HFFc6 (cell line): Measurements from ENCODE around the gene SLX1A. TPM values are rescaled to one million over a fixed set of nuclear protein-coding genes. Genes with fewer than 3 reads are reported as not detected.
"Not testable (repeated sequence)": the region's sequence is repeated elsewhere in the genome, so short reads cannot be mapped to it uniquely, and the experiment has no call there.

Source experiments
- DNase-seq: peaks from one replicate; pipeline ENCODE4 v3.0.0-alpha.2; 2018
- H3K27ac Mint-ChIP-seq: 2 replicates; pipeline ENCODE4 v1.8.0; 2020; ENCODE audit warnings: mild to moderate bottlenecking, mixed read lengths
- H3K27me3 Mint-ChIP-seq: 2 replicates; pipeline ENCODE4 v1.8.0; 2021; ENCODE audit warnings: mild to moderate bottlenecking, moderate library complexity, mixed read lengths; ENCODE audit not compliant: insufficient read depth
- H3K36me3 Mint-ChIP-seq: 2 replicates; pipeline ENCODE4 v1.8.0; 2021; ENCODE audit warnings: low read depth, mixed read lengths
- H3K4me1 Mint-ChIP-seq: 2 replicates; pipeline ENCODE4 v1.8.0; 2020; ENCODE audit warnings: low read depth, mixed read lengths
- H3K4me3 Mint-ChIP-seq: 2 replicates; pipeline ENCODE4 v1.8.0; 2020; ENCODE audit warnings: mild to moderate bottlenecking, moderate library complexity, mixed read lengths
- H3K9me3 Mint-ChIP-seq: 2 replicates; pipeline ENCODE4 v1.8.0; 2020; ENCODE audit warnings: mild to moderate bottlenecking, mixed read lengths
- total RNA-seq, 6 experiments: library from RNA; stranded (reverse); fragmentation: NEBNext Ultra II Directional; extraction: Animal tissue kit (Norgen Biotek cat#: 25700); gene quantifications; 2 replicates in 1 of 6; 3 replicates in 5 of 6; pipeline ENCODE4 v1.2.3, GENCODE V29; 2021
- TF ChIP-seq, protein P1 (sequence below): fragments of 200-600 bp; sonication (generic); IDR thresholded peaks from 2 replicates; pipeline ENCODE4 v1.5.0; 2021; ENCODE audit warnings: antibody characterized with exemption, mild to moderate bottlenecking

Gene SLX1A
- total RNA-seq, 6 experiments from 2014 or later = 13.2 to 23.3 (median 20.7) TPM

DNA sequence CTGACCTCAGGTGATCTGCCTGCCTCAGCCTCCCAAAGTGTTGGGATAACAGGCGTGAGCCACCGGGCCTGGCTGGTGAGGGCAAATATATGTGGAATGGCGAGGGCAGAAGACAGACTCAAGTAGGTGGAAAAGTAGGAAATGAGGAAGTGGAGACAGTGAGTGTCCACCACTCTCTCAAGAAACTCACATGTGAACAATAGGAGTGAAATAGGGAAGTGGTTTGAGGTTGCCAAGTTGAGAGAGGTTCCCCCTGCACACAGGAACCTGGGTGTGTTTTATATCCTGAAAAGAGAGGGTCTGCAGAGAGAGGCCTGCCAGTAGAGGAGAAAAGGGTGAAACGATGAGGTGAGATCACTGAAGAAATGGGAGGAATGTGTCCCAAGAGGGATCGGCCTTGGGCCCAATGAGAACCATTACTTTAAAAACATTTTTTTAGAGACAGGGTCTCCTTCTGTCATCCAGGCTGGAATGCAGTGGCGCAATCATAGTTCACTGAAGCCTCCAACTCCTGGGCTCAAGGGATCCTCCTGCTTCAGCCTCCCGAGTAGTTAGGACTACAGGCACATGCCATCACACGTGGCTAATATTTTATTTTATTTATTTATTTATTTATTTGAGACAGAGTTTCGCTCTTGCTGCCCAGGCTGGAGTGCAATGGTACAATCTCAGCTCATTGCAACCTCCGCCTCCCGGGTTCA, 27.3 kb upstream of the SLX1A start:
- Mint-ChIP-seq H3K4me3 (no peak overlapping the region), H3K4me1 (no peaks in the 10 kb centered on the region), H3K36me3 (no peaks in the 10 kb centered on the region), H3K27me3 (peaks cover 4% of the 10 kb centered on the region; the same call in 1 of the 2 replicates), H3K9me3 (no peaks in the 10 kb centered on the region), H3K27ac (no peak overlapping the region)
- DNase-seq = no peak
- TF ChIP-seq, protein P1, sequence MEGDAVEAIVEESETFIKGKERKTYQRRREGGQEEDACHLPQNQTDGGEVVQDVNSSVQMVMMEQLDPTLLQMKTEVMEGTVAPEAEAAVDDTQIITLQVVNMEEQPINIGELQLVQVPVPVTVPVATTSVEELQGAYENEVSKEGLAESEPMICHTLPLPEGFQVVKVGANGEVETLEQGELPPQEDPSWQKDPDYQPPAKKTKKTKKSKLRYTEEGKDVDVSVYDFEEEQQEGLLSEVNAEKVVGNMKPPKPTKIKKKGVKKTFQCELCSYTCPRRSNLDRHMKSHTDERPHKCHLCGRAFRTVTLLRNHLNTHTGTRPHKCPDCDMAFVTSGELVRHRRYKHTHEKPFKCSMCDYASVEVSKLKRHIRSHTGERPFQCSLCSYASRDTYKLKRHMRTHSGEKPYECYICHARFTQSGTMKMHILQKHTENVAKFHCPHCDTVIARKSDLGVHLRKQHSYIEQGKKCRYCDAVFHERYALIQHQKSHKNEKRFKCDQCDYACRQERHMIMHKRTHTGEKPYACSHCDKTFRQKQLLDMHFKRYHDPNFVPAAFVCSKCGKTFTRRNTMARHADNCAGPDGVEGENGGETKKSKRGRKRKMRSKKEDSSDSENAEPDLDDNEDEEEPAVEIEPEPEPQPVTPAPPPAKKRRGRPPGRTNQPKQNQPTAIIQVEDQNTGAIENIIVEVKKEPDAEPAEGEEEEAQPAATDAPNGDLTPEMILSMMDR = no peak

DNA sequence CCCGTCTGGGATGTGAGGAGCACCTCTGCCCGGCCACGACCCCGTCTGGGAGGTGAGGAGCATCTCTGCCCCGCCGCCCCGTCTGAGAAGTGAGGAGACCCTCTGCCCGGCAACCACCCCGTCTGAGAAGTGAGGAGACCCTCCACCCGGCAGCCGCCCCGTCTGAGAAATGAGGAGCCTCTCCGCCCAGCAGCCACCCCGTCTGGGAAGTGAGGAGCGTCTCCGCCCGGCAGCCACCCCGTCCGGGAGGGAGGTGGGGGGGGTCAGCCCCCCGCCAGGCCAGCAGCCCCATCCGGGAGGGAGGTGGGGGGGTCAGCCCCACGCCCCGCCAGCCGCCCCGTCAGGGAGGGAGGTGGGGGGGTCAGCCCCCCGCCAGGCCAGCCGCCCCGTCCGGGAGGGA, 24.9 kb upstream of the SLX1A start:
- not testable (repeated sequence) for H3K36me3 Mint-ChIP-seq, H3K27ac Mint-ChIP-seq, H3K4me1 Mint-ChIP-seq, H3K27me3 Mint-ChIP-seq, DNase-seq, H3K4me3 Mint-ChIP-seq, H3K9me3 Mint-ChIP-seq

DNA sequence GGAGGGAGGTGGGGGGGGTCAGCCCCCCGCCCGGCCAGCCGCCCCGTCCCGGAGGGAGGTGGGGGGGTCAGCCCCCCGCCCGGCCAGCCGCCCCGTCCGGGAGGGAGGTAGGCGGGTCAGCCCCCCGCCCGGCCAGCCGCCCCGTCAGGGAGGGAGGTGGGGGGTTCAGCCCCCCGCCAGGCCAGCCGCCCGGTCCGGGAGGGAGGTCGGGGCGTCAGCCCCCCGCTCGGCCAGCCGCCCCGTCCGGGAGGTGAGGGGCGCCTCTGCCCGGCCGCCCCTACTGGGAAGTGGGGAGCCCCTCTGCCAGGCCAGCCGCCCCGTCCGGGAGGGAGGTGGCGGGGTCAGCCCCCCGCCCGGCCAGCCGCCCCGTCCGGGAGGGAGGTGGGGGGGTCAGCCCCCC, 24.3 kb upstream of the SLX1A start:
- DNase-seq, H3K9me3 Mint-ChIP-seq, H3K4me1 Mint-ChIP-seq, H3K36me3 Mint-ChIP-seq, H3K4me3 Mint-ChIP-seq, H3K27me3 Mint-ChIP-seq, H3K27ac Mint-ChIP-seq: not testable (repeated sequence)

DNA sequence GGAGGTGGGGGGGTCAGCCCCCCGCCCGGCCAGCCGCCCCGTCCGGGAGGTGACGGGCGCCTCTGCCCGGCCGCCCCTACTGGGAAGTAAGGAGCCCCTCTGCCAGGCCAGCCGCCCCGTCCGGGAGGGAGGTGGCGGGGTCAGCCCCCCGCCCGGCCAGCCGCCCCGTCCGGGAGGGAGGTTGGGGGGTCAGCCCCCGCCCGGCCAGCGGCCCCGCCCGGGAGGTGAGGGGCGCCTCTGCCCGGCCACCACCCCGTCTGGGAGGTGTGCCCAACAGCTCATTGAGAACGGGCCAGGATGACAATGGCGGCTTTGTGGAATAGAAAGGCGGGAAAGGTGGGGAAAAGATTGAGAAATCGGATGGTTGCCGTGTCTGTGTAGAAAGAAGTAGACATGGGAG, 23.5 kb upstream of the SLX1A start:
- H3K27me3 Mint-ChIP-seq, H3K36me3 Mint-ChIP-seq, DNase-seq, H3K27ac Mint-ChIP-seq, H3K4me1 Mint-ChIP-seq, H3K9me3 Mint-ChIP-seq, H3K4me3 Mint-ChIP-seq: not testable (repeated sequence)

DNA sequence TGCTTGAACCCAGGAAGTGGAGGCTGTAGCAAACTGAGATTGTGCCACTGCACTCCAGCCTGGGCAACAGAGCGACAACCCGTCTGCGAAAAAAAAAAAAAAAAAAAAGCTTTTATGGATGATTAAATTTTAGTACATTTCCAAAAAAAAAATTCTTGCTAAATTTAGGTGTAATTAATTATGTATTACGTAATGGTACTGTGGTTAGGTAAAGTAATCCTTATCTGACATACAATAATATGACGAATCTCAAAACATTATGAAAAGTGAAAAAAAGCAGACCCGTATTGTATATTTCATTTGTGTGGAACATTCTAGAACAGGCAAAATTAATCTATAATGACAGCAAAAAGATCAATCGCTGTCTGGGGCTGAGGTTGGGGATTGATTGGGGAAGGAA, 20.6 kb upstream of the SLX1A start:
- no peak overlapping the region for H3K27ac Mint-ChIP-seq
- H3K4me3 Mint-ChIP-seq = no peak overlapping the region
- no peak for DNase-seq
- H3K9me3 Mint-ChIP-seq = no peaks in the 10 kb centered on the region
- H3K4me1 Mint-ChIP-seq = no peaks in the 10 kb centered on the region
- peaks cover 9% of the 10 kb centered on the region for H3K27me3 Mint-ChIP-seq
- H3K36me3 Mint-ChIP-seq = no peaks in the 10 kb centered on the region
- TF ChIP-seq, protein P1 = no peak

DNA sequence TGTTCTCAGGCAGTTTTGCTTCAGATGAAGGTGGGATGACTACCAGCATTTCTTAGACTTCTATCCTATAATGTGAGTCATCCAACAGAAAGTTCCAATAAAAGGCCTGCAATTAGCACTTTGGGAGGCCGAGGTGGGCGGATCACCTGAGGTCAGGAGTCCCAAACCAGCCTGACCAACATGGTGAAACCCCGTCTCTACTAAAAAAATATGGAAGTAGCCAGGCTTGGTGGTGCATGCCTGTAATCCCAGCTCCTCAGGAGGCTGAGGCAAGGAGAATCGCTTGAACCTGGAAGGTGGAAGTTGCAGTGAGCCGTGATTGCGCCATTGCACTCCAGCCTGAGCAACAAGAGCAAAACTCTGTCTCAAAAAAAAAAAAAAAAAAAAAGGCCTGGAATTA, 16.8 kb upstream of the SLX1A start:
- H3K36me3 Mint-ChIP-seq, H3K27ac Mint-ChIP-seq: not testable (repeated sequence)

DNA sequence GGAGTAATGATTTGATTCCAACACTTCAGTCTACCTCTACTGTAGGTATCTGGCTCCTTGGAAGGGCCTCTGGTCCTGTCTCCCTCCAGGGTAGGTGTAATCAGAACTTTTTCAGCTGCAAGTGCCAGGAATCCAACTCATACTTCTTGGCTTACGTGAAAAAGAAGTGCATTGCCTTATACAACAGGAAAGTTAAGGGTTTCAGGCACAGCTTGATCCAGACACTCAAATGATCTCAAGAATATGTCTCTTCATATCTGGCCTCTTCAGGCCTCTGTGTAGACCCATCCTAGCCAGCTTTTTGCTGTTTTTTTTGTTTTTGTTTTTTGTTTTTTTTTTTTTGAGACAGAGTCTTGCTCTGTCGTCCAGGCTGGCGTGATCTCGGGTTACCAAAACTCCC, 14.5 kb upstream of the SLX1A start:
- TF ChIP-seq, protein P1 = no peak
- no peak overlapping the region for H3K27ac Mint-ChIP-seq
- H3K36me3 Mint-ChIP-seq = no peaks in the 10 kb centered on the region
- no peaks in the 10 kb centered on the region for H3K9me3 Mint-ChIP-seq
- H3K4me1 Mint-ChIP-seq = no peaks in the 10 kb centered on the region
- no peak overlapping the region for H3K4me3 Mint-ChIP-seq
- peaks cover 5% of the 10 kb centered on the region for H3K27me3 Mint-ChIP-seq
- no peak for DNase-seq

More for the DNA sequence above, 16.8 kb upstream of the SLX1A start:
- H3K4me1 Mint-ChIP-seq, H3K27me3 Mint-ChIP-seq, H3K4me3 Mint-ChIP-seq, DNase-seq, H3K9me3 Mint-ChIP-seq: not testable (repeated sequence)

DNA sequence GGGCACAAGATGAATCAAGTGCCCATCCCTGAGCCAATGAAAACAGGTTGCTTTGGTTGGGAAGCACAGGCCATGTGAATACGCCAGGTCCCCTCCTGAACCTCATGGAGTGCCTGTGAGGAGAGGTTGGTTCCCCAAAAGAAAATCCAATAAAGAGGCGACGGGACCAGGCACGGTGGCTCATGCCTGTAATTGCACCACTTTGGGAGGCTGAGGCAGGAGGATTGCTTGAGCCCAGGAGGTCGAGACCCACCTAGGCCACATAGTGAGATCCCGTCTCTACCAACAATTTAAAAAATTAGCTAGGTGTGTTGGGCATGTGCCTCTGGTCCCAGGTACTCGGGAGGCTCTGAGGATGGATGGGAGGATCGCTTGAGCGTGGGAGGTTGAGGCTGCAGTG, 13.7 kb upstream of the SLX1A start:
- Mint-ChIP-seq H3K4me1 (no peaks in the 10 kb centered on the region), H3K36me3 (no peaks in the 10 kb centered on the region), H3K27me3 (peaks cover 5% of the 10 kb centered on the region), H3K27ac (no peak overlapping the region), H3K4me3 (no peak overlapping the region), H3K9me3 (no peaks in the 10 kb centered on the region)
- TF ChIP-seq, protein P1 = no peak
- no peak for DNase-seq
